ENCODE measurements around the gene LOC128125822.

DNA sequence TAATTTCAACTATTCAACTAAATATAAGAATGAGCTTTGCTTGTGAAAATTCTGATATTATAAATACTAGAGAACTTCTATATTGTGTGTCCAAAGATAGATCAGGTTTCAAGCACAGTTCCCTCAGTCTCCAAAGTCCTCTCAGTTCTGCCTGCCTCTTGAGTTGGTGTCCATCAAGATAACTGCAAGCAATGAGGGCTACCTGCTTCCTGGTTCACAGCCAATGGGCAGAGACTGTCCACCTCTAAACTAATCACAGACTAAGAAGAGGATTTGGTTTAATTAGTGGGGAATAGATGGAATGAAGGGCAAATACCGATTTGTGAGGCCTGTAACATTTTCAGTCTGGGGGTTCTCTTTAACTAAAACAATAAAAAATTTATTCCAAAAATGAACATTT, 41.3 kb upstream of the LOC128125822 start:
- TF ChIP-seq POLR2AphosphoS5 (IDR thresholded peaks at IDR 0.05; ENCODE audit: insufficient read depth, low read depth, low read length), result no peak
- TF ChIP-seq, protein P1, sequence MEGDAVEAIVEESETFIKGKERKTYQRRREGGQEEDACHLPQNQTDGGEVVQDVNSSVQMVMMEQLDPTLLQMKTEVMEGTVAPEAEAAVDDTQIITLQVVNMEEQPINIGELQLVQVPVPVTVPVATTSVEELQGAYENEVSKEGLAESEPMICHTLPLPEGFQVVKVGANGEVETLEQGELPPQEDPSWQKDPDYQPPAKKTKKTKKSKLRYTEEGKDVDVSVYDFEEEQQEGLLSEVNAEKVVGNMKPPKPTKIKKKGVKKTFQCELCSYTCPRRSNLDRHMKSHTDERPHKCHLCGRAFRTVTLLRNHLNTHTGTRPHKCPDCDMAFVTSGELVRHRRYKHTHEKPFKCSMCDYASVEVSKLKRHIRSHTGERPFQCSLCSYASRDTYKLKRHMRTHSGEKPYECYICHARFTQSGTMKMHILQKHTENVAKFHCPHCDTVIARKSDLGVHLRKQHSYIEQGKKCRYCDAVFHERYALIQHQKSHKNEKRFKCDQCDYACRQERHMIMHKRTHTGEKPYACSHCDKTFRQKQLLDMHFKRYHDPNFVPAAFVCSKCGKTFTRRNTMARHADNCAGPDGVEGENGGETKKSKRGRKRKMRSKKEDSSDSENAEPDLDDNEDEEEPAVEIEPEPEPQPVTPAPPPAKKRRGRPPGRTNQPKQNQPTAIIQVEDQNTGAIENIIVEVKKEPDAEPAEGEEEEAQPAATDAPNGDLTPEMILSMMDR (IDR thresholded peaks at IDR 0.05; ENCODE audit: extremely low read depth in 1 of 2, insufficient read depth in 1 of 2, low read depth in 1 of 2, low read length in 2 of 2), result no peak
- TF ChIP-seq FOS (IDR thresholded peaks at IDR 0.05; ENCODE audit: borderline replicate concordance, insufficient read depth, low read length), result no peak
- TF ChIP-seq POLR2A (IDR thresholded peaks at IDR 0.05; ENCODE audit: low read depth, low read length), result no peak
- no peak for TF ChIP-seq EZH2 (IDR thresholded peaks at IDR 0.05; ENCODE audit: borderline replicate concordance, low read depth, low read length, severe bottlenecking)
- TF ChIP-seq, protein P2, sequence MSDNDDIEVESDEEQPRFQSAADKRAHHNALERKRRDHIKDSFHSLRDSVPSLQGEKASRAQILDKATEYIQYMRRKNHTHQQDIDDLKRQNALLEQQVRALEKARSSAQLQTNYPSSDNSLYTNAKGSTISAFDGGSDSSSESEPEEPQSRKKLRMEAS (IDR thresholded peaks at IDR 0.05; ENCODE audit: insufficient read depth, insufficient read length), result no peak
- no peak for TF ChIP-seq JUN (IDR thresholded peaks at IDR 0.05; ENCODE audit: borderline replicate concordance, insufficient read depth, insufficient read length, low read depth)
- TF ChIP-seq GATA2 (IDR thresholded peaks at IDR 0.05; ENCODE audit: insufficient read depth, insufficient read length, low read depth, low read length), result no peak
- no peak for TF ChIP-seq MYC (IDR thresholded peaks at IDR 0.05; ENCODE audit: low read depth, low read length)

Data from endothelial cell of umbilical vein (primary cell).